HEK293 (cell line): Measurements from ENCODE around the gene STUB1.
A peak's percentile ranks its signal among the peaks of the same experiment; 100 is the strongest.

Experiments used
- BCL11B ChIP-seq: fragments of 450-650 bp; formaldehyde crosslinking; IDR thresholded peaks from 2 replicates; pipeline ENCODE4 v1.5.1; 2016; ENCODE audit warnings: low read depth, missing biosample characterization, missing genetic modification characterization
- KLF7 ChIP-seq: fragments of 450-650 bp; formaldehyde crosslinking; IDR thresholded peaks from 2 replicates; pipeline ENCODE4 v1.5.1; 2016; ENCODE audit warnings: missing biosample characterization, missing genetic modification characterization, borderline replicate concordance
- KLF8 ChIP-seq: fragments of 450-650 bp; formaldehyde crosslinking; IDR thresholded peaks from 2 replicates; pipeline ENCODE4 v1.5.1; 2016; ENCODE audit warnings: missing biosample characterization, missing genetic modification characterization
- OSR2 ChIP-seq: fragments of 450-650 bp; formaldehyde crosslinking; IDR thresholded peaks from 2 replicates; pipeline ENCODE4 v1.5.1; 2016; ENCODE audit warnings: missing biosample characterization, missing genetic modification characterization
- YY2 ChIP-seq: fragments of 450-650 bp; formaldehyde crosslinking; IDR thresholded peaks from 2 replicates; pipeline ENCODE4 v1.5.1; 2016; ENCODE audit warnings: missing biosample characterization, missing genetic modification characterization
- ZFP69B ChIP-seq: fragments of 450-650 bp; formaldehyde crosslinking; IDR thresholded peaks from 2 replicates; pipeline ENCODE4 v1.5.1; 2016; ENCODE audit warnings: missing biosample characterization, missing genetic modification characterization
- ZNF114 ChIP-seq: fragments of 450-650 bp; formaldehyde crosslinking; IDR thresholded peaks from 2 replicates; pipeline ENCODE4 v1.5.0; 2017; ENCODE audit warnings: missing biosample characterization, missing genetic modification characterization
- ZNF133 ChIP-seq: fragments of 450-650 bp; formaldehyde crosslinking; IDR thresholded peaks from 2 replicates; pipeline ENCODE4 v1.5.1; 2016; ENCODE audit warnings: missing biosample characterization, missing genetic modification characterization
- ZNF2 ChIP-seq: fragments of 450-650 bp; formaldehyde crosslinking; IDR thresholded peaks from 2 replicates; pipeline ENCODE4 v1.5.1; 2016; ENCODE audit warnings: missing biosample characterization, missing genetic modification characterization
- ZNF202 ChIP-seq: fragments of 450-650 bp; formaldehyde crosslinking; IDR thresholded peaks from 2 replicates; pipeline ENCODE4 v1.5.1; 2016; ENCODE audit warnings: missing biosample characterization, missing genetic modification characterization, borderline replicate concordance
- ZNF239 ChIP-seq: fragments of 450-650 bp; formaldehyde crosslinking; IDR thresholded peaks from 2 replicates; pipeline ENCODE4 v1.5.1; 2016; ENCODE audit warnings: missing biosample characterization, missing genetic modification characterization
- ZNF24 ChIP-seq: fragments of 450-650 bp; formaldehyde crosslinking; IDR thresholded peaks from 2 replicates; pipeline ENCODE4 v1.5.1; 2016; ENCODE audit warnings: missing biosample characterization, missing genetic modification characterization
- ZNF335 ChIP-seq: fragments of 450-650 bp; formaldehyde crosslinking; conservative IDR thresholded peaks from 2 replicates; pipeline ENCODE4 v1.5.1; 2016; ENCODE audit warnings: missing biosample characterization, missing genetic modification characterization
- ZNF350 ChIP-seq: fragments of 450-650 bp; formaldehyde crosslinking; IDR thresholded peaks from 2 replicates; pipeline ENCODE4 v1.5.0; 2017; ENCODE audit warnings: missing biosample characterization, mild to moderate bottlenecking, missing genetic modification characterization
- ZNF366 ChIP-seq: fragments of 450-650 bp; formaldehyde crosslinking; conservative IDR thresholded peaks from 2 replicates; pipeline ENCODE4 v1.5.1; 2016; ENCODE audit warnings: missing biosample characterization, missing genetic modification characterization
- ZNF510 ChIP-seq: fragments of 450-650 bp; formaldehyde crosslinking; IDR thresholded peaks from 2 replicates; pipeline ENCODE4 v1.5.1; 2018; ENCODE audit warnings: mild to moderate bottlenecking, missing genetic modification characterization, missing biosample characterization; ENCODE audit not compliant: insufficient replicate concordance
- ZNF629 ChIP-seq: fragments of 450-650 bp; formaldehyde crosslinking; IDR thresholded peaks from 2 replicates; pipeline ENCODE4 v1.5.1; 2017; ENCODE audit warnings: missing biosample characterization, missing genetic modification characterization
- ZNF670 ChIP-seq: fragments of 450-650 bp; formaldehyde crosslinking; IDR thresholded peaks from 2 replicates; pipeline ENCODE4 v1.5.1; 2016; ENCODE audit warnings: missing biosample characterization, missing genetic modification characterization, low read depth
- ZNF747 ChIP-seq: fragments of 450-650 bp; formaldehyde crosslinking; IDR thresholded peaks from 2 replicates; pipeline ENCODE4 v1.5.1; 2016; ENCODE audit warnings: missing biosample characterization, missing genetic modification characterization
- ZNF768 ChIP-seq: fragments of 450-650 bp; formaldehyde crosslinking; IDR thresholded peaks from 2 replicates; pipeline ENCODE4 v1.5.1; 2018; ENCODE audit warnings: missing biosample characterization, mild to moderate bottlenecking, missing genetic modification characterization
- ZNF837 ChIP-seq: fragments of 450-650 bp; formaldehyde crosslinking; IDR thresholded peaks from 2 replicates; pipeline ENCODE4 v1.5.1; 2016; ENCODE audit warnings: missing biosample characterization, missing genetic modification characterization
- TF ChIP-seq, protein P1 (sequence below): fragments of 450-650 bp; formaldehyde crosslinking; IDR thresholded peaks from 2 replicates; pipeline ENCODE4 v1.5.1; 2017; ENCODE audit warnings: missing biosample characterization, missing genetic modification characterization
- TF ChIP-seq, protein P2 (sequence below): sonication (generic); formaldehyde crosslinking; IDR thresholded peaks from 2 replicates; pipeline ENCODE4 v1.8.1; 2022; ENCODE audit warnings: mild to moderate bottlenecking, moderate library complexity, missing genetic modification reagents
- TF ChIP-seq, protein P3 (sequence below): fragments of 450-650 bp; formaldehyde crosslinking; IDR thresholded peaks from 2 replicates; pipeline ENCODE4 v1.5.1; 2016; ENCODE audit warnings: missing biosample characterization, missing genetic modification characterization
- TF ChIP-seq, protein P4 (sequence below): fragments of 450-650 bp; formaldehyde crosslinking; IDR thresholded peaks from 2 replicates; pipeline ENCODE4 v1.5.1; 2016; ENCODE audit warnings: missing biosample characterization, missing genetic modification characterization
- TF ChIP-seq, protein P5 (sequence below): fragments of 450-650 bp; formaldehyde crosslinking; IDR thresholded peaks from 2 replicates; pipeline ENCODE4 v1.5.1; 2016; ENCODE audit warnings: missing biosample characterization, missing genetic modification characterization, low read depth
- TF ChIP-seq, protein P6 (sequence below): fragments of 450-650 bp; formaldehyde crosslinking; IDR thresholded peaks from 2 replicates; pipeline ENCODE4 v1.5.1; 2016; ENCODE audit warnings: missing biosample characterization, missing genetic modification characterization
- TF ChIP-seq, protein P7 (sequence below): fragments of 450-650 bp; formaldehyde crosslinking; IDR thresholded peaks from 2 replicates; pipeline ENCODE4 v1.5.1; 2016; ENCODE audit warnings: missing biosample characterization, missing genetic modification characterization

STUB1 gene

DNA sequence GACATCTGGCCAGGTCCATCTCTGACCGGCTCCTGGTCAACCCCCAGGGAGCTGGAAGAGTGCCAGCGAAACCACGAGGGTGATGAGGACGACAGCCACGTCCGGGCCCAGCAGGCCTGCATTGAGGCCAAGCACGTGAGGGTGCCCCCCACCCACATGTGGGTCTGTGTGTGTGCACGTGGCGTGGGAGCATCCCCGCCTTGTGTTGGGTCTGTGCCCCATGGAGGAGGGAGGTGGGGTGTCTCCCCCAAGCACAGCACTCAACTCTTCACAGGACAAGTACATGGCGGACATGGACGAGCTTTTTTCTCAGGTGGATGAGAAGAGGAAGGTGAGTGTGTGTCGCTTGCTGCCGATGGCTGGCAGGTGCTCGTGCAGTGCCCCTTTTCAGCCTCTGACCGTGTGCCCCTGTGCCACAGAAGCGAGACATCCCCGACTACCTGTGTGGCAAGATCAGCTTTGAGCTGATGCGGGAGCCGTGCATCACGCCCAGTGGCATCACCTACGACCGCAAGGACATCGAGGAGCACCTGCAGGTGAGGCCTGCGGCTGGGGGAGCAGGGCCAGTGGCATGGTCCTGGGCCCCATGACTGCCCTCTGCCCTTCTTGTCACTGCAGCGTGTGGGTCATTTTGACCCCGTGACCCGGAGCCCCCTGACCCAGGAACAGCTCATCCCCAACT is 1.7 kb downstream of the STUB1 start (continued):
- TF ChIP-seq, protein P1, sequence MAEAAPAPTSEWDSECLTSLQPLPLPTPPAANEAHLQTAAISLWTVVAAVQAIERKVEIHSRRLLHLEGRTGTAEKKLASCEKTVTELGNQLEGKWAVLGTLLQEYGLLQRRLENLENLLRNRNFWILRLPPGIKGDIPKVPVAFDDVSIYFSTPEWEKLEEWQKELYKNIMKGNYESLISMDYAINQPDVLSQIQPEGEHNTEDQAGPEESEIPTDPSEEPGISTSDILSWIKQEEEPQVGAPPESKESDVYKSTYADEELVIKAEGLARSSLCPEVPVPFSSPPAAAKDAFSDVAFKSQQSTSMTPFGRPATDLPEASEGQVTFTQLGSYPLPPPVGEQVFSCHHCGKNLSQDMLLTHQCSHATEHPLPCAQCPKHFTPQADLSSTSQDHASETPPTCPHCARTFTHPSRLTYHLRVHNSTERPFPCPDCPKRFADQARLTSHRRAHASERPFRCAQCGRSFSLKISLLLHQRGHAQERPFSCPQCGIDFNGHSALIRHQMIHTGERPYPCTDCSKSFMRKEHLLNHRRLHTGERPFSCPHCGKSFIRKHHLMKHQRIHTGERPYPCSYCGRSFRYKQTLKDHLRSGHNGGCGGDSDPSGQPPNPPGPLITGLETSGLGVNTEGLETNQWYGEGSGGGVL: peak; percentile 45
- TF ChIP-seq, protein P2, sequence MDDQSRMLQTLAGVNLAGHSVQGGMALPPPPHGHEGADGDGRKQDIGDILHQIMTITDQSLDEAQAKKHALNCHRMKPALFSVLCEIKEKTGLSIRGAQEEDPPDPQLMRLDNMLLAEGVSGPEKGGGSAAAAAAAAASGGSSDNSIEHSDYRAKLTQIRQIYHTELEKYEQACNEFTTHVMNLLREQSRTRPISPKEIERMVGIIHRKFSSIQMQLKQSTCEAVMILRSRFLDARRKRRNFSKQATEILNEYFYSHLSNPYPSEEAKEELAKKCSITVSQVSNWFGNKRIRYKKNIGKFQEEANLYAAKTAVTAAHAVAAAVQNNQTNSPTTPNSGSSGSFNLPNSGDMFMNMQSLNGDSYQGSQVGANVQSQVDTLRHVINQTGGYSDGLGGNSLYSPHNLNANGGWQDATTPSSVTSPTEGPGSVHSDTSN (CRISPR knock-in tag): no peak
- TF ChIP-seq ZNF133 (tag by site-specific recombination): no peak
- TF ChIP-seq ZNF837 (tag by site-specific recombination): peak; percentile 97
- TF ChIP-seq KLF7 (tag by site-specific recombination): no peak; the same call in 1 of the 2 replicates
- TF ChIP-seq ZFP69B (tag by site-specific recombination): peak; percentile 80
- peak; percentile 75 for TF ChIP-seq OSR2 (tag by site-specific recombination)
- TF ChIP-seq ZNF629 (tag by site-specific recombination): no peak
- no peak for TF ChIP-seq ZNF366
- TF ChIP-seq ZNF114 (tag by site-specific recombination): no peak
- TF ChIP-seq ZNF335 (tag by site-specific recombination): no peak
- no peak for TF ChIP-seq ZNF350 (tag by site-specific recombination)
- TF ChIP-seq ZNF239: 0 out of 2 replicates have a peak, but pooled peaks have one; percentile 13
- no peak for TF ChIP-seq ZNF768 (tag by site-specific recombination)
- TF ChIP-seq, protein P3, sequence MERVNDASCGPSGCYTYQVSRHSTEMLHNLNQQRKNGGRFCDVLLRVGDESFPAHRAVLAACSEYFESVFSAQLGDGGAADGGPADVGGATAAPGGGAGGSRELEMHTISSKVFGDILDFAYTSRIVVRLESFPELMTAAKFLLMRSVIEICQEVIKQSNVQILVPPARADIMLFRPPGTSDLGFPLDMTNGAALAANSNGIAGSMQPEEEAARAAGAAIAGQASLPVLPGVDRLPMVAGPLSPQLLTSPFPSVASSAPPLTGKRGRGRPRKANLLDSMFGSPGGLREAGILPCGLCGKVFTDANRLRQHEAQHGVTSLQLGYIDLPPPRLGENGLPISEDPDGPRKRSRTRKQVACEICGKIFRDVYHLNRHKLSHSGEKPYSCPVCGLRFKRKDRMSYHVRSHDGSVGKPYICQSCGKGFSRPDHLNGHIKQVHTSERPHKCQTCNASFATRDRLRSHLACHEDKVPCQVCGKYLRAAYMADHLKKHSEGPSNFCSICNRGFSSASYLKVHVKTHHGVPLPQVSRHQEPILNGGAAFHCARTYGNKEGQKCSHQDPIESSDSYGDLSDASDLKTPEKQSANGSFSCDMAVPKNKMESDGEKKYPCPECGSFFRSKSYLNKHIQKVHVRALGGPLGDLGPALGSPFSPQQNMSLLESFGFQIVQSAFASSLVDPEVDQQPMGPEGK (tag by site-specific recombination): peak; percentile 97
- TF ChIP-seq ZNF24 (tag by site-specific recombination): 0 out of 2 replicates have a peak, but pooled peaks have one; percentile 18
- TF ChIP-seq YY2 (tag by site-specific recombination): no peak; the same call in 1 of the 2 replicates
- TF ChIP-seq, protein P4, sequence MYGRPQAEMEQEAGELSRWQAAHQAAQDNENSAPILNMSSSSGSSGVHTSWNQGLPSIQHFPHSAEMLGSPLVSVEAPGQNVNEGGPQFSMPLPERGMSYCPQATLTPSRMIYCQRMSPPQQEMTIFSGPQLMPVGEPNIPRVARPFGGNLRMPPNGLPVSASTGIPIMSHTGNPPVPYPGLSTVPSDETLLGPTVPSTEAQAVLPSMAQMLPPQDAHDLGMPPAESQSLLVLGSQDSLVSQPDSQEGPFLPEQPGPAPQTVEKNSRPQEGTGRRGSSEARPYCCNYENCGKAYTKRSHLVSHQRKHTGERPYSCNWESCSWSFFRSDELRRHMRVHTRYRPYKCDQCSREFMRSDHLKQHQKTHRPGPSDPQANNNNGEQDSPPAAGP: no peak; the same call in 1 of the 2 replicates
- TF ChIP-seq, protein P5, sequence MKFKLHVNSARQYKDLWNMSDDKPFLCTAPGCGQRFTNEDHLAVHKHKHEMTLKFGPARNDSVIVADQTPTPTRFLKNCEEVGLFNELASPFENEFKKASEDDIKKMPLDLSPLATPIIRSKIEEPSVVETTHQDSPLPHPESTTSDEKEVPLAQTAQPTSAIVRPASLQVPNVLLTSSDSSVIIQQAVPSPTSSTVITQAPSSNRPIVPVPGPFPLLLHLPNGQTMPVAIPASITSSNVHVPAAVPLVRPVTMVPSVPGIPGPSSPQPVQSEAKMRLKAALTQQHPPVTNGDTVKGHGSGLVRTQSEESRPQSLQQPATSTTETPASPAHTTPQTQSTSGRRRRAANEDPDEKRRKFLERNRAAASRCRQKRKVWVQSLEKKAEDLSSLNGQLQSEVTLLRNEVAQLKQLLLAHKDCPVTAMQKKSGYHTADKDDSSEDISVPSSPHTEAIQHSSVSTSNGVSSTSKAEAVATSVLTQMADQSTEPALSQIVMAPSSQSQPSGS (tag by site-specific recombination): no peak
- 0 out of 2 replicates have a peak, but pooled peaks have one; percentile 58 for TF ChIP-seq ZNF2 (tag by site-specific recombination)
- peak; percentile 93 for TF ChIP-seq BCL11B (tag by site-specific recombination)
- TF ChIP-seq, protein P6, sequence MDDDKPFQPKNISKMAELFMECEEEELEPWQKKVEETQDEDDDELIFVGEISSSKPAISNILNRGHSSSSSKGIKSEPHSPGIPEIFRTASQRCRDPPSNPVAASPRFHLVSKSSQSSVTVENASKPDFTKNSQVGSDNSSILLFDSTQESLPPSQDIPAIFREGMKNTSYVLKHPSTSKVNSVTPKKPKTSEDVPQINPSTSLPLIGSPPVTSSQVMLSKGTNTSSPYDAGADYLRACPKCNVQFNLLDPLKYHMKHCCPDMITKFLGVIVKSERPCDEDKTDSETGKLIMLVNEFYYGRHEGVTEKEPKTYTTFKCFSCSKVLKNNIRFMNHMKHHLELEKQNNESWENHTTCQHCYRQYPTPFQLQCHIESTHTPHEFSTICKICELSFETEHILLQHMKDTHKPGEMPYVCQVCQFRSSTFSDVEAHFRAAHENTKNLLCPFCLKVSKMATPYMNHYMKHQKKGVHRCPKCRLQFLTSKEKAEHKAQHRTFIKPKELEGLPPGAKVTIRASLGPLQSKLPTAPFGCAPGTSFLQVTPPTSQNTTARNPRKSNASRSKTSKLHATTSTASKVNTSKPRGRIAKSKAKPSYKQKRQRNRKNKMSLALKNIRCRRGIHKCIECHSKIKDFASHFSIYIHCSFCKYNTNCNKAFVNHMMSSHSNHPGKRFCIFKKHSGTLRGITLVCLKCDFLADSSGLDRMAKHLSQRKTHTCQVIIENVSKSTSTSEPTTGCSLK: no peak
- no peak for TF ChIP-seq ZNF670 (tag by site-specific recombination)
- TF ChIP-seq ZNF202 (tag by site-specific recombination): no peak
- no peak for TF ChIP-seq ZNF747 (tag by site-specific recombination)
- TF ChIP-seq, protein P7, sequence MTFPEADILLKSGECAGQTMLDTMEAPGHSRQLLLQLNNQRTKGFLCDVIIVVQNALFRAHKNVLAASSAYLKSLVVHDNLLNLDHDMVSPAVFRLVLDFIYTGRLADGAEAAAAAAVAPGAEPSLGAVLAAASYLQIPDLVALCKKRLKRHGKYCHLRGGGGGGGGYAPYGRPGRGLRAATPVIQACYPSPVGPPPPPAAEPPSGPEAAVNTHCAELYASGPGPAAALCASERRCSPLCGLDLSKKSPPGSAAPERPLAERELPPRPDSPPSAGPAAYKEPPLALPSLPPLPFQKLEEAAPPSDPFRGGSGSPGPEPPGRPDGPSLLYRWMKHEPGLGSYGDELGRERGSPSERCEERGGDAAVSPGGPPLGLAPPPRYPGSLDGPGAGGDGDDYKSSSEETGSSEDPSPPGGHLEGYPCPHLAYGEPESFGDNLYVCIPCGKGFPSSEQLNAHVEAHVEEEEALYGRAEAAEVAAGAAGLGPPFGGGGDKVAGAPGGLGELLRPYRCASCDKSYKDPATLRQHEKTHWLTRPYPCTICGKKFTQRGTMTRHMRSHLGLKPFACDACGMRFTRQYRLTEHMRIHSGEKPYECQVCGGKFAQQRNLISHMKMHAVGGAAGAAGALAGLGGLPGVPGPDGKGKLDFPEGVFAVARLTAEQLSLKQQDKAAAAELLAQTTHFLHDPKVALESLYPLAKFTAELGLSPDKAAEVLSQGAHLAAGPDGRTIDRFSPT (tag by site-specific recombination): peak; percentile 93
- peak; percentile 75 for TF ChIP-seq KLF8 (tag by site-specific recombination)
- no peak for TF ChIP-seq ZNF510 (tag by site-specific recombination)
